ENCODE results near the gene WNK1.
"Not testable (repeated sequence)": the region's sequence is repeated elsewhere in the genome, so short reads cannot be mapped to it uniquely, and the experiment has no call there.

- not testable (repeated sequence) for TF ChIP-seq CTCF (IDR thresholded peaks at IDR 0.05); POLR2A (IDR thresholded peaks at IDR 0.05; ENCODE audit: low read length); MYC (IDR thresholded peaks at IDR 0.05; ENCODE audit: borderline replicate concordance, low read length); BHLHE40 (IDR thresholded peaks at IDR 0.05; ENCODE audit: low read depth, low read length); EP300 (IDR thresholded peaks at IDR 0.05); MAZ (IDR thresholded peaks at IDR 0.05; ENCODE audit: borderline replicate concordance, low read depth, low read length)
These were observed 97.5 kb downstream of the WNK1 start for GRCh38 chr12:849733-850437.

All from A549 (cell line).